22Rv1 (cell line): ENCODE measurements around the gene SIRT7.

ENCODE experiments used
- H3K27ac ChIP-seq: fragments of 450-650 bp; 2 replicates; pipeline ENCODE4 v1.5.1; 2017
- CTCF ChIP-seq: fragments of 450-650 bp; IDR thresholded peaks from 2 replicates; pipeline ENCODE4 v1.5.1; 2017; ENCODE audit warnings: mild to moderate bottlenecking
- ZFX ChIP-seq: fragments of 450-650 bp; IDR thresholded peaks from 2 replicates; pipeline ENCODE4 v1.6.1; 2017; ENCODE audit warnings: antibody characterized with exemption, borderline replicate concordance

The SIRT7 gene

GRCh38 chr17:81895400-81895799 lies 22.6 kb downstream of the SIRT7 start:
- TF ChIP-seq ZFX (no peak), CTCF (no peak)
- H3K27ac ChIP-seq: no peak overlapping the region

DNA sequence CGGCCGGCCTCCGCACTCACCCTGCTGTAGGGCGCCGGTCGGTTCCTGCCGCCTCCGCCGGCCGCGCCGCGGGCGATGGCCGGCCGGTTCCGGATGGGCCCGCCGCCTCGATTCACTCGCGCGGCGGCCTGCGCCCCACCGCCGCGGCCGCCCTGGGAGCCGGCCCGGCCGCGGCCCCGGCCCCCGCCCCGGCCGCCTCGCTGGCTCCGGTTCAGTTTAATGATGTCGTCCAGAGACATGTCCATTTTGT lies 26.7 kb downstream of the SIRT7 start:
- H3K27ac ChIP-seq: peak overlapping the region; percentile 96
- TF ChIP-seq CTCF: no peak

DNA sequence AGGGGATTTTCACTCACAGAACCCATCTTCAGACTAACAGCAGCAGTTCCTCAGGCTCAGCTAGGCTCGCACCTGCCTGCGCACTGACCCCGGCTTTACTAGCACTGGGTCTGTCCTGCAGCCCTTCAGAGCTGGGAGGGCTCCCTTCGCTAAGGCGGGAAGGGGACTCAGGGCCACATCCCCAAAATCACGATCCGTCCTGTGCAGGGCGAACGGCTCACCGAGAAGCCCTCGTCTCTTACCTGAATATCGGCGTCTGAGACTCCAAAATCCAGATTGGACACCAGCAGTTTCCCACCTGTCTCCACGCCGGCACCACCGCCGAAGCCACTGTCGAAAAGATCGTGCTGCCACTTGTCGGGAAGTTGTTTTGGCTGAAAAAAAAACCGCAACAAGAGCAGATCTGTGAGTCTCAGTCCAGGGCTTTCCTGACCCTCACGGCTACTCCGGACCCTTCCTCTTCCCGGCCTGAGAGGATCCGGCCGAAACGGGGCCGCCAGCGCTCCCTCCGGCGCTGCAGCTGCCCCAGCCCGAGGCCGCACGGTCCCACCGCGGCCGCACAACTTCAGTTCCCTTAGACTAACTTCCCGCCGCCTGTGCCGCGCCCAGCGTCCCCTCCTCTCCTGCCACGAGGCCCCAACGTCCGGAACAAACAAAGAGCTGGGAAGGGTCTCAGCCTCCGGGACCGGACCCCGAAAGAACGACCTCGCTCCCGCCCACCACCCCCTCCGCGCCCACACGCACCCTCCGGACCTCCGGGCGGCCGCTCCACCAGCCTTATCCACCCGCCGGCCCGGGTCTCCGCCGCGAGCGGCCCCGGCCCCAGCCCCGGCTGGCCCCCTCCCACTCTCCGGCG lies 27.3 kb downstream of the SIRT7 start:
- TF ChIP-seq CTCF (no peak), ZFX (no peak)
- peak overlapping the region; percentile 96 for H3K27ac ChIP-seq

DNA sequence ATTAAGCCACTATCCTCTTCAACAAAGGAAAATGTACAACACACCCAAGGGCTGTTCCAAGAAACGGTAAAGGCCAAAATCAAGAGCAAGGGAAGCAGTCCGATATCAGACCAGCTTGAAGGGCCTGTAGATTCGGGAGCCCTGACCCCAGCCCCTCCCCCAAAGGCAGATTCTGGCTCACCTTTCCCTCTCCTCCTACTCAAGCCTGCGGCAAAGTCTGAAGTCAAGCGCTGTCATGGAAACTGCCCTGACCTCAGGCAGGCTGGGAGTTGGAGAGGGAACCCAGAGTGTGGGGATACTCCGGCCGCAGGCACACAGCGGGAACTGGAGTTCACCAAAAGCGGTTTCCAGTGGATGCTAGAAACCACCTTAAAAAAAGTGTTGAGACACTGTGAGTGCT lies 28.4 kb downstream of the SIRT7 start:
- peak overlapping the region; percentile 96 for H3K27ac ChIP-seq
- no peak for TF ChIP-seq ZFX

DNA sequence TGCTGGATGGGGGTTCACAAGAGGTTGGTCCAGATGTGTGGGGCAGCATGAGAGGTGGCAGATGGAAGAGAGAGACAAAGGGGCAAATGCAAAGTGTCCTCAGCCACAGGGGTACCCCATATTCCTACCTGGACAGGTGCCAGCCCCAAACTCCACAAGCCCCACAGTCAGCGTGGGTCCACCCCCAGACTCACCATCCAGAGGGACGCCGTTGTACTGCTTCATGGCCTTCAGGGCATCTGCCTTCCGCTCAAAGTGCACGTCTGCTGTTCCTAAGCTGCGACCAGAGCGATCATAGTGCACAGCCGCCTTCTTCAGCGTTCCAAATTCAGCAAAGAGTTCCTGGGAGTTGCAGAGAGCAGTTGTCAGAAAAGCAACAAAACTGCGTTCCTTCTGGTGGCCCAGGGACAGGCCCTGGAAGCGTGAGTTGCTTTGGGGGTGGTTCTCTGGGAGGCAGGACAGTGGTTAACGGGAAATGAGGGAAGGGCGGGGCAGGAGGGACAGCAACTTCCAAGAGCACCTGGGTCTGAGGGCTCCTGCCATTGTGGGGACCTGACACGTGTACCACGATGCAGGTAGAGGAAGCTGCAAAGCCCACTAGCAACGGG lies 28.9 kb downstream of the SIRT7 start:
- no peak for TF ChIP-seq CTCF
- no peak for TF ChIP-seq ZFX
- H3K27ac ChIP-seq: peak overlapping the region; percentile 96; the same call in 1 of the 2 replicates

GRCh38 chr17:81888105-81888987 lies 29.6 kb downstream of the SIRT7 start:
- TF ChIP-seq ZFX: no peak
- no peak for TF ChIP-seq CTCF
- no peak overlapping the region; the same call in 1 of the 2 replicates for H3K27ac ChIP-seq

- no peak overlapping the region for H3K27ac ChIP-seq
Observed at GRCh38 chr17:81885869-81886548, 32.0 kb downstream of the SIRT7 start.

More at GRCh38 chr17:81885869-81886548, 32.0 kb downstream of the SIRT7 start:
- TF ChIP-seq CTCF (no peak), ZFX (no peak)
